GM20431 (cell line): ENCODE measurements around the gene FJX1.

Experiments used
- in situ Hi-C: fragments of 300-500 bp; cut with MseI, MboI; formaldehyde crosslinking; loops from one replicate; pipeline ENCODE4 v1.15.0; 2020; ENCODE audit warnings: low sequenced_read_pairs; ENCODE audit not compliant: unreplicated experiment

Gene FJX1

GRCh38 chr11:35617687-35618496, at the start of gene FJX1:
TSS of gene FJX1 (plus strand) at chr11:35618460. CDS start at chr11:35618637, 177 bp downstream.
- in situ Hi-C loops = loop anchor here (10.0 to 25.0 kb wide), 3 partner anchors 207 to 647 kb away; no protein-coding TSS in a partner anchor

- in situ Hi-C loops = no loop called here
These were observed 46.6 kb upstream of the FJX1 start for GRCh38 chr11:35571696-35572095.

GRCh38 chr11:35579557-35580396, 38.5 kb upstream of the FJX1 start:
- in situ Hi-C loops = no loop called here

- in situ Hi-C loops = no loop called here
These were observed 37.9 kb upstream of the FJX1 start for GRCh38 chr11:35580397-35580781.

- in situ Hi-C loops = no loop called here
These were observed 36.2 kb upstream of the FJX1 start for GRCh38 chr11:35582033-35582432.

GRCh38 chr11:35583126-35583525, 35.1 kb upstream of the FJX1 start:
- in situ Hi-C loops = no loop called here

GRCh38 chr11:35583843-35584242, 34.4 kb upstream of the FJX1 start:
- in situ Hi-C loops = no loop called here

GRCh38 chr11:35584321-35584720, 33.9 kb upstream of the FJX1 start:
- in situ Hi-C loops = no loop called here

GRCh38 chr11:35585416-35585815, 32.8 kb upstream of the FJX1 start:
- in situ Hi-C loops = no loop called here

- in situ Hi-C loops = no loop called here
These were observed 32.0 kb upstream of the FJX1 start for GRCh38 chr11:35586222-35586621.

- in situ Hi-C loops = no loop called here
These were observed 30.3 kb upstream of the FJX1 start for GRCh38 chr11:35587972-35588371.

GRCh38 chr11:35588627-35589026, 29.6 kb upstream of the FJX1 start:
- in situ Hi-C loops = no loop called here

GRCh38 chr11:35589281-35589680, 29.0 kb upstream of the FJX1 start:
- in situ Hi-C loops = no loop called here

- in situ Hi-C loops = no loop called here
These were observed 27.8 kb upstream of the FJX1 start for GRCh38 chr11:35590412-35590811.

GRCh38 chr11:35593143-35593542, 25.1 kb upstream of the FJX1 start:
- in situ Hi-C loops = no loop called here

- in situ Hi-C loops = no loop called here
These were observed 23.6 kb upstream of the FJX1 start for GRCh38 chr11:35594680-35595079.

GRCh38 chr11:35598254-35599125, 19.8 kb upstream of the FJX1 start:
- in situ Hi-C loops = no loop called here

- in situ Hi-C loops = loop anchor here (25.0 kb wide), 1 partner anchor 537 kb away; no protein-coding TSS in a partner anchor
These were observed 17.9 kb upstream of the FJX1 start for GRCh38 chr11:35600331-35600838.

GRCh38 chr11:35602160-35602793, 16.0 kb upstream of the FJX1 start:
- in situ Hi-C loops = loop anchor here (25.0 kb wide), 1 partner anchor 535 kb away; no protein-coding TSS in a partner anchor
